ENCODE results near the gene WBP1L.

DNA sequence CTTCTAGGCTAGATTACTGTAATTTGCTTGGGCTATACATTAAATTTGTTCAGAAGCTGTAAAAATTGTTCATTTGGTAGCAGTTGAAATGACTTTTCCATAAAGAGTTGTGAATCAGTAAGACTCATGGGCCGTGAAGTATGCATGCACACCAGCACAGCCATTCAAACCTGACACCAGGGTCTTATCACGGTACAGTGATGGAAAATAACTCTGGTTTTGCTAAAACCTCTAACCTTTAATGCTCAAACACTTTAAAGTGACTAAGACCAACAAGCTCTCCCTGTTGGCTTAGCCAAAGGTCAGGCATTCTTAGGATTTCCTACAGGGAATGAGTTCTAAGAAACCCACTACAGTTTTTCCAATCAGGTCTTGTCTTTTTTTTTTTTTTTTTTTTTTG lies 41.0 kb upstream of the WBP1L start:
- TF ChIP-seq, protein P1, sequence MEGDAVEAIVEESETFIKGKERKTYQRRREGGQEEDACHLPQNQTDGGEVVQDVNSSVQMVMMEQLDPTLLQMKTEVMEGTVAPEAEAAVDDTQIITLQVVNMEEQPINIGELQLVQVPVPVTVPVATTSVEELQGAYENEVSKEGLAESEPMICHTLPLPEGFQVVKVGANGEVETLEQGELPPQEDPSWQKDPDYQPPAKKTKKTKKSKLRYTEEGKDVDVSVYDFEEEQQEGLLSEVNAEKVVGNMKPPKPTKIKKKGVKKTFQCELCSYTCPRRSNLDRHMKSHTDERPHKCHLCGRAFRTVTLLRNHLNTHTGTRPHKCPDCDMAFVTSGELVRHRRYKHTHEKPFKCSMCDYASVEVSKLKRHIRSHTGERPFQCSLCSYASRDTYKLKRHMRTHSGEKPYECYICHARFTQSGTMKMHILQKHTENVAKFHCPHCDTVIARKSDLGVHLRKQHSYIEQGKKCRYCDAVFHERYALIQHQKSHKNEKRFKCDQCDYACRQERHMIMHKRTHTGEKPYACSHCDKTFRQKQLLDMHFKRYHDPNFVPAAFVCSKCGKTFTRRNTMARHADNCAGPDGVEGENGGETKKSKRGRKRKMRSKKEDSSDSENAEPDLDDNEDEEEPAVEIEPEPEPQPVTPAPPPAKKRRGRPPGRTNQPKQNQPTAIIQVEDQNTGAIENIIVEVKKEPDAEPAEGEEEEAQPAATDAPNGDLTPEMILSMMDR (IDR thresholded peaks at IDR 0.05) = no peak
- TF ChIP-seq POLR2AphosphoS5 (IDR thresholded peaks at IDR 0.05; ENCODE audit: insufficient read depth in 1 of 2, low read depth in 1 of 2) (no peak), POLR2A (IDR thresholded peaks at IDR 0.05) (no peak)

Measured in vagina (tissue), 2 donors.